Hematopoietic multipotent progenitor cell treated with erythropoietin and hydrocortisone succinate and interleukin-3 and kit ligand, for 6 days (in vitro differentiated cells): ENCODE results near the gene LZTR1.
"Not testable (repeated sequence)": the region's sequence is repeated elsewhere in the genome, so short reads cannot be mapped to it uniquely, and the experiment has no call there.

ENCODE experiments used
- DNase-seq: peaks from one replicate; pipeline ENCODE4 v3.0.0-alpha.2; 2015

Gene LZTR1

DNA sequence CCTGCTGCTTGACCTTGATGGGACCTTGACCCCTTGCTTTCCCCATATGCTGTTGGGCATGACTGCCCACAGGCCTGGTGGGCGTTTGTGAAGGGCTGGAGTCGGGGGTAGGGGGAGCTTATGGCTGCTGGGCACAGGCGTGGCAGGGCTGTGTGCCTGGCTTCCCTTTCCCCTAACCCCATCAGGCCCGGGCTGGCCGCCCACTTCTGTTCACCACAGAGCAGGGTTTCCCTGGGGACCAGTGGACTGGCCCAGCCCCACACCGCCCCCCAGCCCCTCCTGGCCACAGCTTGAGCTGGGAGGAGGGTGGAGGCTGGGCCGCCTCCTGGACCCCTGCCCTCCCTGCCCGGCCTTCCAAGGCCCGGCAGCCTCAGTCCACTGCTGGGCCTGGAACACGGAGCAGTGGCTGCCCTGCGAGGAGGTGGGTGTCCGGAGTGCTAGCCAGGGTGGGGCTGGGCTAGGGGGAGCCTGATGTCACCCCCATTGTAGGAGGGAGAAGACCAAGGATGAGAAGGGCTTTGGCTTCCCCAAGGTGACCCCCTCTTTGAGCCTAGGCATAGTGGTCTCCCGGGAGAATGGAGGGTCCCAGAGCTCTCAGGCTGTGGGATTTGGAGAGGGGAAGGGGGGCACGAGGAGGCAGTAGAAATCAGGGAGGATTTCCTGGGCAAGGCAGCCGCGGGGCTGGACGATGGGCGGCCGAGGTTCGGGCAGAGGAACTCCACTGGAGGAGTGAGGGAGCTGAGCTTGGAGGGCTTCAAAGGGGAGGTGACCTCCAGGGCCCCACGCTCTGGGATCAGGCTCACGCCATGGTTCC, 15.0 kb upstream of the LZTR1 start, which contains the start of gene AIFM3:
Gene AIFM3 (plus strand): TSS at position 373 of the 814 bp plus-strand sequence. CDS start 690 bp downstream, outside the sequence.
- DNase-seq: no peak

DNA sequence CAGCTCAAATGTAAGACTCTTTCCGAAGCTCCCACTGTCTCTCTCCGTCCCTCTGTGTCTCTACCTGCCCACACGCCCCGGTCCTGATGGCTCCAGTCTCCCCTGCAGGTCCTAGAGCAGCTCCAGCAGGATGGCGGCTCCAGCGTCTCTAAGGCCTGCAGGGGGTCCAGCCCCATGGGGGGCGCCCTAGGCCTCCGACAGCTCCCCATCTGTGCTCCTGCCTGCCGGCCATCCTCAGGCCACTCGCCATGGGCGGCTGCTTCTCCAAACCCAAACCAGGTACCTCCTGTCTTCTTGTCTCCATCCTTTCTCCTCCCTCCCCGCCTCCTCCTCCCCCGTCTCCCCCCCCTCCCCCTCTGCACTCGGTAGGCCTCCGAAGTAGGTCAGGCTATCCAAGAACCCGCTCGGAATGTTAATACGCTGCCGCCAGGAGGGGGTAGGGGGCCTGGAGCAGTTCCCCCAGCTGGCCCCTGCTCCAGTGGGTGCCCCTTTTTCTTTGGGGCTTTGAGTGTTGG, 14.3 kb upstream of the LZTR1 start:
- DNase-seq: no peak

DNA sequence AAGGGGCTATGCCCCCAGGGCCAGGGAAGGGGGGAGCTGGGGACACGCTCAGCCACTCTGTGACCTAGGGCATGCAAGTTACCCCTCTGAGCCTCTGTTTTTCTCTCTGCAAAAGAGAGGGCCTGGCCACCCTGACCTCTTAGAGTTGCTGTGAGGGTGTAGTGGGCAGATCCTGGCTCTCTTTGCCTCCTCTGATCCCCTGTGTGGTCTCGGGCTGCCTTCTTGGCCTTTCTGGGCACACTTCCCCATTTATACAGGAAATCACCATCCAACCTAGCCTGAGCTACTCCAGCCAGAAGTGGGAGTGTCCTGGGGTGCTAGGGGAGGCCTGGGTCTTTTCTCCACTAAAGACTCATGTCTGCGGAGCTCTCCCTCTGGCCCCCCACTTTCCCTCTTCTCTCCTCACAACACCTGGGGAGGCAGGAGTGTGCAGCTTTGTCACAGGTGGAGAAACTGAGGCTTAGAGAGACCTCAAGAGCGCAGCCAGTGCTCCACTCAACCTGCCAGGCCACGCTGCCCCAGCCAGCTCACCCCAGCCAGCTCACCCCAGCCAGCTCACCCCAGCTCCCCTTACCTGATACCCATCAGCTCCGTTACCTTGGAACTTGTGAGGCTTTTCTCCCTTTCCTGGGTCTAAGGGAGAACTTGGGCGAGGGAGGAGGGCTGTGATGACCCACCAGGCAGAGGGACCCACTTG, 13.7 kb upstream of the LZTR1 start:
- DNase-seq: peak; percentile 49

DNA sequence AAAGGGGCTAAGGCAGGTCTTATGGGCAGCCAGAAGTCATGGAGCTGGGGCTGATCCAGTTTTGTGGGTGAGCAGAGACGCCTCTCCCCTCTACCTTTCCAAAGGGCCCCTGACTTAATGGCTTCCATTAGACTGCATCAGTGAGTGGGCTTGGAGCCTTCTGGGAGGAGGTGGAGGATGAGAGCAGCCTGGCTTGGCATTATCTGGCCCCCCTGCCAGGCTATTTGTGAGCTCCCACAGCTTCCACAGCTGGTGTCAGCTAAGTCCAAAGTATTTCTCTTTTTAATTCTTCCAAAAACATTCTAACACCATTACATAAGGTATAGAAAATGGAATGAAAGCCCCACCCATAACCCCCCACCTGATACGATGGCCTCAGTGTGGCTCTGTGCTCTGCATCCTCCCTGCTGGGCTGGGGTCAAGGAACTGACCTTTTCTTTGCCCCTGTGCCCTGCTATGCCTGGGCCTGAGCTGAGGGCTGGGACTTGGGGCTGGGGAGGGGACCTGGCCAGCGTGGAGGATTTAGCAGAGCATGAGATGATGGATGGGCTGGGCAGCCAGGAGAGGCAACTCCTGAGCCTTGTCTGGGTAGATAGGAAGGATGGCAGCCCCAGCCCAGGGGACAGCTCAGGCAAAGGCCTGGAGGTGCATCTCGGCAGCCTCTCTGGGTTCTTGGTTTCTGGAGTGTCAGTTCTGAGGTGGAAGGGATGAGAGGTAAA, 11.0 kb upstream of the LZTR1 start:
- DNase-seq: no peak

DNA sequence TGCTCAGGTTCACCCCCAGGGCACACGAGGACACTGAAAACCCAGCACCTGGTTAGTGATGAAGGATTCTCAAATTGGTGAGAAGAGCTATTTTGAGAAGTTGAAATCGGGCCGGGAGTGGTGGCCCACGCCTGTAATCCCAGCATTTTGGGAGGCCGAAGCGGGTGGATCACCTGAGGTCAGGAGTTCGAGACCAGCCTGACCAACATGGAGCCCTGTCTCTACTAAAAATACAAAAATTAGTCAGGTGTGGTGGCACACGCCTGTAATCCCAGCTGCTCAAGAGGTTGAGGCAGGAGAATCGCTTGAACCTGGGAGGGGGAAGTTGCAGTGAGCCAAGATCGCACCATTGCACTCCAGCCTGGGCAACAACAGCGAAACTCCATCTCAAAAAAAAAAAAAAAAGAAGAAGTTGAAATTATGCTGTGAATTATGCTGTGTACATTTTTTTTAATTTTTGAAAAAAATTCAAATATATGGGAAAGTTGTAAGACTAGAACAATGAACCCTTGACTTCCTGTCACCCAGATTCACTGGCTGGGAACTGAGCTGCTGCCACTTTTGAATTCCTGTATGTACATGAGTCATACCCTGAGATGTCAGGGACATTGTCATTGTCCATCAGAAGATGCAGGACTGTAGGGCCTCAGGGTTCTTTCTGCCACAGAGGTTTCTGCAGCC, 9.9 kb upstream of the LZTR1 start:
- DNase-seq: not testable (repeated sequence)

DNA sequence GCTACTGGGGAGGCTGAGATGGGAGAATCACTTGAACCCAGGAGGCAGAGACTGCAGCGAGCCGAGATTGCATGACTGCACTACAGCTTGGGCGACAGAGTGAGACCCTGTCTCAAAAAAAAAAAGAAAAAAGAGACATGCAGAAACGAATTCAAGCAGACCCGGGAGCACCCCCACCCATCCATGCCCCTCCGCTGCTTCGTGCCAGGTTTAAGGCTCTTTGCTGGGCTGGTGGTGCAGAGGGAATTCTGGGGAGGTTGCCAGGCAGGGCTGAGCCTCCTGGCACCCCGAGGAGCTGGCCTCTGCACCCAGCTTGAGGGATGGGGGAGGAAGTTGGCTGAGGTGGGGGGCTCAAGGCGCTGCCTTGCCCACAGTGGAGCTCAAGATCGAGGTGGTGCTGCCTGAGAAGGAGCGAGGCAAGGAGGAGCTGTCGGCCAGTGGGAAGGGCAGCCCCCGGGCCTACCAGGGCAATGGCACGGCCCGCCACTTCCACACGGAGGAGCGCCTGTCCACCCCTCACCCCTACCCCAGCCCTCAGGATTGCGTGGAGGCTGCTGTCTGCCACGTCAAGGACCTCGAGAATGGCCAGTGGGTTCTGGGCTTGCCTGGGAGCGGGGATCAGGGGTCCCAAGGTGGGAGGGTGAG, 9.0 kb upstream of the LZTR1 start:
- no peak for DNase-seq

DNA sequence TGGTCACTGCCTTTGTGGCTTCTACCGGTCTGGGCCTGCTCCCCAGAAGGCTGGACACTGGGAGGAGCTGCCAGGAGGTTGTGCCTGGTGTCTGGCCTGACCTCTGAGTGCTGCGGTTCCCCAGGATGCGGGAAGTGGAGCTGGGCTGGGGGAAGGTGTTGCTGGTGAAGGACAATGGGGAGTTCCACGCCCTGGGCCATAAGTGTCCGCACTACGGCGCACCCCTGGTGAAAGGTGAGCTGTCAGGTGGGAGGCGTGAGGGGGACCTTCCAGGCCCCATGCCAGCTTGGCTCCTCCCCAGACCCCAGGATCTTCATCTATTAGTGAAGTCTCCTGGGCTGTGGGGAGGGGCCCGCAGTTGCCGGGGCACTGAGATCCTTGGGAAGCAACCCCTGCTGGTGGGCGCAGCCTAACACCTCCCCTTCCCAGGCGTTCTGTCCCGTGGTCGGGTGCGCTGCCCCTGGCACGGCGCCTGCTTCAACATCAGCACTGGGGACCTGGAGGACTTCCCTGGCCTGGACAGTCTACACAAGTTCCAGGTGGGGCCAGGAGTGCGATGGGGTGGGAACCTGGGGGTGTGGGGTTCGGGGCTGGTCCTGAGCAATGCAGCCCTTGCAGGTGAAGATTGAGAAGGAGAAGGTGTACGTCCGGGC, 8.3 kb upstream of the LZTR1 start:
- no peak for DNase-seq

DNA sequence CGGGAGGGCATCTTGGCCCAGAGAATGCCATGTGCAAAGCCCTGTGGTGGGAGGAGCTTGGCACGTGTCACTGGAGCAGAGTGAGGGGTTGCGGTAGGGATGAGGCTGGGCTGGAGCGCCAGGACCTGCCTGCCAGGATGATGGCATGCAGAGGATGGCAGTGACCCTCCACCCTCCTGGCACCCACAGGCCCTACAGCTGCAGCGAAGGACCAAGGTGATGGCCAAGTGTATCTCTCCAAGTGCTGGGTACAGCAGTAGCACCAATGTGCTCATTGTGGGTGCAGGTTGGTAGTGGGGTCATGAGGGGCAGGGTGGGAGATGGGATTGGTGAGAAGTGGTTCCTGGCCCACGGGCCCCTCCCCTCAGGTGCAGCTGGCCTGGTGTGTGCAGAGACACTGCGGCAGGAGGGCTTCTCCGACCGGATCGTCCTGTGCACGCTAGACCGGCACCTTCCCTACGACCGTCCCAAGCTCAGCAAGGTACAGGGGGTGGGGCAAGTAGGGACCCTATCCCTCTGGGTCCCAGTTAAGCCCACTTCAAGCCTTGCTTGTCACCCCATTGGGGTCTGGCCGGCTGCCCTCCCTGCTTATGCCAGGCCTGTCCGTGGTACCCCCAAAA, 7.7 kb upstream of the LZTR1 start:
- DNase-seq: no peak

DNA sequence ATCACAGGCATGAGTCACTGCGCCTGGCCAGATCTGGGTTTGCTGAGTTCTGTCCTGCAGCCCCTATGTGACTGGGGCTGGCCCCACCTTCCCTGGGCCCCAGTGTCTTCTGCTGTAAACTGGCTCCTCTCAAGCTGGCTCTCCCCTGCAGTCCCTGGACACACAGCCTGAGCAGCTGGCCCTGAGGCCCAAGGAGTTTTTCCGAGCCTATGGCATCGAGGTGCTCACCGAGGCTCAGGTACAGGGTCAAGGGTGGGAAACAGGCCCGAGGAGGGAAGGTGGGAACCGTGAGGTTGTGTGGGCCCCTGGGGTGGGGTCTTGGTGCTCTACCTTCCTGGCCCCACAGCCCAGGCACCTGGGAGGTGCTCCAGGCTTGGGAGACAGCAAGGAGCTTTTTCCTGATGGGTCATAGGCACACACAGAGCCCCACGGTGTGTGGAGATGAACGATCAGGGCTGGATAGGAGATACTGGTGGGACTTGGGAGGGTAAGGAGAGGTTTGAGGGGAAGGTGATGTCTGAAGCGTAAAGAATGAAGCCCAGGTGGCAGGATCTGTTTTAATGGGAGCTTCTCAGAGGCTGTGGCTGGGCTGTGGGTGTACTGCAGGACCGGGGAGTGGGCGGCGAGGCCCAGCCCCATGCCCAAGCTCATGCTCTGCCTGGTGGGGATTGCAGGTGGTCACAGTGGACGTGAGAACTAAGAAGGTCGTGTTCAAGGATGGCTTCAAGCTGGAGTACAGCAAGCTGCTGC, 6.4 kb upstream of the LZTR1 start:
- DNase-seq: no peak

DNA sequence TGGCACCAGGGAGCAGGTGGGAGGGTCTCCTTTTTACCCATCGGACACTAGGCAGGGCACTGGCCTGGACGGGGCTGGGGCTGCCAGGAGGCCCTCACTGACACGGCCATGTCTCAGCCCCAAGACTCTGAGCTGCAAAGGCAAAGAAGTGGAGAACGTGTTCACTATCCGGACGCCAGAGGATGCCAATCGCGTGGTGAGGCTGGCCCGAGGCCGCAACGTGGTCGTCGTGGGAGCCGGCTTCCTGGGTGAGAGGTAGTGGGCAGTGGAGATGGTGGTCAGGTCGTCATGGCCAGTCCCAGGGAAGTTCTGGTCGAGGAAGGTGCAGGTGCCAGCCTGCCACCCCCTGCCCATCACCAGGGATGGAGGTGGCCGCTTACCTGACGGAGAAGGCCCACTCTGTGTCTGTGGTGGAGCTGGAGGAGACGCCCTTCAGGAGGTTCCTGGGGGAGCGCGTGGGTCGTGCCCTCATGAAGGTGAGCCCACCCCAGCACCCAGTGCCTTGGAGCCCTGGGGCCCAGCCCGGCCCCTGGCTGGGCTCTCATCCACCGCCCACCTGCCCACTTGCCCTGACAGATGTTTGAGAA, 5.7 kb upstream of the LZTR1 start:
- DNase-seq: no peak

DNA sequence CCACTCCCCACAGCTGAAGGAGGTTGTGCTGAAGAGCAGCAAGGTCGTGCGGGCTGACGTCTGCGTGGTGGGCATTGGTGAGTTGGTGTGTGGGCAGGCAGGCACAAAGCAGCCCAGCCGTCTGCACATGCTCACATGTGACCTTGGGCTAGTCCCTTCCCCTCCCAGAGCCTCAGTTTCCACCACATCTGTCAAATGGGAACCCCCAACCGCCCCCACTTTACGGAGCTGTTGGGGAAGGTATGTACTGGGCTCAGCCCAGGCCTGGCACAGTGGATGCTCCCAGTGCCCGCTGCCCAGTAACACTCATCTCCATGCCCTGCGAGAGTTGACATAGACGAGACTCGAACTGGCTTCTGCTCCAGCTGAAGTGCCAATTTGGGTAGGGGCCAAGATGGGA, 5.1 kb upstream of the LZTR1 start:
- no peak for DNase-seq

DNA sequence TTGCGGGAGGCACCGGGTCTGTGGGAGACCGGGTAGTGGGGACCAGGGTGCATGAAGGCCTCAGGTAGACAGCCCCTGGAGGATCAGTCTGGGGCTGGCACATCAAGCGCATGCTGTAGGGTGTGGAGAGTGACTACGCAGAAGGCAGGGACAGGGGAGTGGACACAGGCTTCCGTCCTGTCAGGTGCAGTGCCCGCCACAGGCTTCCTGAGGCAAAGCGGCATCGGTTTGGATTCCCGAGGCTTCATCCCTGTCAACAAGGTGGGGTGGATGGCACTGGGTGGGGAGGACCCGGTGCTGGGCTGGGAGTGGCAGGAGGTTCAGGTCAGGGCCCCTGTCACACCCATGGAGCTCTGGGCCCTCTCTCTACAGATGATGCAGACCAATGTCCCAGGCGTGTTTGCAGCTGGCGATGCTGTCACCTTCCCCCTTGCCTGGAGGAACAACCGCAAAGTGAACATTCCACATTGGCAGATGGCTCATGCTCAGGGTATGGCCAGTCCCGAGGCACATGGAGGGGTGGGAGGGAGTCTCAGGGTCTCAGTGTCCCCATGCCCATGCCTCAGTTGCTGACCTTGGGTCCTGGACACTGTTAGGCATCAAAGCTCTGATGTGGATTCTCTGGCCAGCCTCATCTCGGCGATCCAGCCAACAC, 4.5 kb upstream of the LZTR1 start:
- DNase-seq: no peak

DNA sequence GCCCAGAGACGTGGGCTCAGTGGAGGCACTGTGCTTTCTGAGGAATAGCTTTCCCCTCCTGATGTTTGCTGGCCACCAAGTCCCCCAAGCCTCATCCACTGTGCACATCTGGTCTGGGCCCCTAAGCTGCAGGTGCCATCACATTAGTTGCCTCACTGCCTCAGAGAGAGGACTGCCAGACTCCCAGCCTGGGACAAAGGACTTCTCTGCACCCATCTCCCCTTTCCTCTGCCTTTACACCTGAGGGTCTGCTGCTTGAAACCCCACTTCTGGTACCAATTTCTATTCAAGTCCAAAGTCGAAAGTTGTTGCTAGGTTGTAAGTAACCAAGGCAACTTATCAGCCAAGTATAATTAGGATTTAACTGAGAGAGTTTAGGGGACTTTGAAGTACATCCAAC, 3.7 kb upstream of the LZTR1 start:
- DNase-seq: no peak

DNA sequence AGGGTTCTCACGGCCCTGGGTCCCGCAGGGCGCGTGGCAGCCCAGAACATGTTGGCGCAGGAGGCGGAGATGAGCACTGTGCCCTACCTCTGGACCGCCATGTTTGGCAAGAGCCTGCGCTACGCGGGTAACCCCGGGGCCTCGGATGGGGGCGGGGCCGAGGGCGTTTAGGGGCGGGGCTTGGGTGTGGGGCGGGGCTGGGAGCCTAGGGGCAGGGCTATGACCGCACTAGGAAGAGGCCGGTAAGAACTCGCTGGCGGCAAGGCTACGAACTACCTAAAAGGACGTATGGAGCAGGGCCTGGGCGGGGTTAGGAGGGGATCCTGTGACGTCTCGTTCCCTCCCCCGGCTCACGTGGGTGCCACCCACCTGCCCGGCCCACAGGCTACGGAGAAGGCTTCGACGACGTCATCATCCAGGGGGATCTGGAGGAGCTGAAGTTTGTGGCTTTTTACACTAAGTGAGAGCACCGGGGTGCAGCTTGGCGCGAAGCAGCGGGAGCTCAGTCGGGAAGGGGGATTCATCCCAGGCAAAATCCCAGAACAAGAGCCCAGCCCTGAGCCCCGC, 2.8 kb upstream of the LZTR1 start:
- peak; percentile 97 for DNase-seq

DNA sequence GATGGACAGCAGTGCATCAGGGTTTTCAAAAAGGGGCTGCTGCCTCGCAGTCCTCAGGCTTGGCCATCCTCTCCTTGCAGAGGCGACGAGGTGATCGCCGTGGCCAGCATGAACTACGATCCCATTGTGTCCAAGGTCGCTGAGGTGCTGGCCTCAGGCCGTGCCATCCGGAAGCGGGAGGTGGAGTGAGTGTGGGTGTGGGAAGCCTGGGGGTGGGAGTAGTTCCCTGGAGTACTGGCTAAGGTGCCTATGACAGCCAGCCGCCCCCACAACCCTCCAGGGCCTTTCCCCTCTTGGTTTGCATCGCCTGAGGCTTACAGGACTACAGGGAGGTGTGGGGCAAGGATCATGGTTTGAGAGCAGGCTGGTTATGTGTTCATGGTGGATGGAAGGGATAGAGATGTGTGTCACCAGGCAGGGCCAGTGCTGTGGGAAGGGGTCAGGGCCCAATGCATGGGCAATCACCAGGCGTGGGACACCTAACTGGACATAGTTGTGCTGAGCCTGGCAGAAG, 2.1 kb upstream of the LZTR1 start:
- no peak for DNase-seq

DNA sequence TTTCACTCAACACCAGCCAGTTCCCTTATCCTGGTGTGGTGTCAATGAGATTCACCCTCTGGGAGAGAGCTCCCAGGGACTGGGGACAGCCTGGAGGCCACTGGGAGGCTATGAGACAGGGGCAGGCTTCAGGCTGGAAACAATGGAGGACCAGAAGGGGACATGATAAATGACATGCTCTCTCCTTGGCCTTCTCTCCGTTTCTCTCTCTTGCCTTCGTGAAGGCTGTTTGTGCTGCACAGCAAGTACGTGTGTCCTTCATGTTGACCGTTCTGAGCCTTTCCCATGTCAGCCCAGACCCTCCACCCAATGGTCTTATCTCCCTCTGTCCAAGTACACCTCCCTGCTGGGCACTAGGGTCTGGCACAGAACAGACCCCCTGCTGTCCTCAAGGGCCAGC, 1.6 kb upstream of the LZTR1 start:
- no peak for DNase-seq

DNA sequence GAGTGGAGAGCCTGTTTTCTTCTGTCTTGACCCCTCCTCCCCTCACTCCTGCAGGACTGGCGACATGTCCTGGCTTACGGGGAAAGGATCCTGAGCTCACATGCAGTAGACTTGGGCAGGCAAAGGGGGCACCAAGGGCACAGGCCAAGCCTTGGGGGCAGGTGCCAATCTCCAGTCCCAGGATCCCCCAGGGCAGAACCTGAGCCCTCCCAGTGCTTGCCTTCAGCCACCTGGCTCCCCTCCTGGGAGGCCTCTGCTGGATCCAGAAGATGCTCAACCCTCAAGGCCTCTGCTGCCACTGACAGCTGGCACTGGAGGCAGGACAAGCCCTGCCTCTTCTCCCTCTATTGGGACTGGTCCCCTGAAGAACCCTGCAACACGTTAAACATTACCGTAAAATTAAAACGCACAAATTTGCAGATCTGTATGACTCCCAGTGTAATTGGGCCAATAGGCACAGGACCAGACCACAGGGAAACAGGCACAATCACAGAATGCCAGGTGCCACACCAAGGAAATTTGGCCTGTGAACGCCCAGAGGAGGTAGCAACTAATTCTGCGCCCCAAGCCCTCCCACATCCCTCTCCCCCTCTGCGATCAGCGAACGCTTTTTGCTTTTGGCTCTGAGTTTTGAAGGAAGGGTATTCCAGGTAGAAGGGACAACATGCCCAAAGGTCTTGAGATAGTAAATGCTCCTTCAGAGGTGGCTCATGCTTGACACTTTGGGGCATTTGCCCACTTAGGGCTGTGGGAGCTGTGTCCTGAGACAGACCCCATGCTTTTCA, 967 bp upstream of the LZTR1 start:
- DNase-seq: no peak

DNA sequence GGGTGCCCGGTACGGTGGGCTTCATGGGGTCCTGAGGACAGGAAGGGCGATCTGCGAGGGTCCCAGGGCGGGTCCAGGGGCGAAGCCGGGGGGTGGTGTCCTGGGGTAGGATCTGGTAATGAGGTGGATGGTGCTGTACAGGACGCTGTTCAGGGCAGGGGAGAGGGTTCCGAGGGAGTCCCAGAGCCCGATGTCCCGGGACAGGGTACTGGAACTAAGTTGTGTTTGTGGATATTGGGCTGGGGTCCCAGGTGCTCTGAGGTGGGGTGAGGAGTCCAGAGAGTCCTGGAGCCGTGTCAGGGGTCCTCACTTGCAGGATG, 426 bp downstream of the LZTR1 start:
- DNase-seq: no peak
